ENCODE data around the gene ERVFRD-1. TPM values are rescaled to one million over a fixed set of nuclear protein-coding genes. Genes with fewer than 3 reads are reported as not detected.

Gene ERVFRD-1
- total and polyA plus RNA-seq, 2 experiments from 2014 or later, result 0.06 TPM; not detected in 1

GRCh38 chr6:11058406-11058805, 53.1 kb downstream of the ERVFRD-1 start:
- Histone ChIP-seq H3K4me1 (ENCODE audit: insufficient read depth) (no peaks in the 10 kb centered on the region), H3K36me3 (ENCODE audit: insufficient read depth) (no peaks in the 10 kb centered on the region), H3K27ac (ENCODE audit: low read depth) (no peak overlapping the region), H3K27me3 (ENCODE audit: insufficient read depth) (no peaks in the 10 kb centered on the region), H3K4me2 (no peak overlapping the region), H3K9me2 (ENCODE audit: insufficient read depth) (no peaks in the 10 kb centered on the region), H4K20me1 (replicated peaks; ENCODE audit: insufficient read depth) (no peaks in the 10 kb centered on the region), H3K4me3 (no peak overlapping the region), H3F3A (replicated peaks; ENCODE audit: low read depth) (no peaks in the 10 kb centered on the region), H2AFZ (no peak overlapping the region), H3K79me2 (replicated peaks; ENCODE audit: insufficient read depth) (no peaks in the 10 kb centered on the region)
- DNase-seq (ENCODE audit: low spot score) (no peak), ATAC-seq (no peak)
- no peaks in the 10 kb centered on the region for H3K27me3 Mint-ChIP-seq (ENCODE audit: insufficient read depth, low read depth, poor library complexity)
- H3K4me1 Mint-ChIP-seq, result no peaks in the 10 kb centered on the region
- H3K36me3 Mint-ChIP-seq (ENCODE audit: low read depth), result no peaks in the 10 kb centered on the region
- TF ChIP-seq ETS1 (IDR thresholded peaks at IDR 0.05) (no peak), POLR2AphosphoS5 (IDR thresholded peaks at IDR 0.05; ENCODE audit: low read depth) (no peak), ZNF331 (CRISPR knock-in tag; IDR thresholded peaks at IDR 0.05; ENCODE audit: low read depth) (no peak), STAT1 (IDR thresholded peaks at IDR 0.05; ENCODE audit: unreplicated experiment) (no peak), EZH2 (IDR thresholded peaks at IDR 0.05; ENCODE audit: low read depth, unreplicated experiment) (no peak), ZNF462 (CRISPR knock-in tag; IDR thresholded peaks at IDR 0.05) (no peak), ZNF114 (CRISPR knock-in tag; IDR thresholded peaks at IDR 0.05) (no peak), CREB1 (CRISPR knock-in tag; IDR thresholded peaks at IDR 0.05; ENCODE audit: low read depth) (no peak), CTCF (conservative IDR thresholded peaks at IDR 0.05; ENCODE audit: low read depth in 2 of 2) (no peak), NANOG (IDR thresholded peaks at IDR 0.05; ENCODE audit: borderline replicate concordance) (no peak), EZH2phosphoT487 (IDR thresholded peaks at IDR 0.05; ENCODE audit: unreplicated experiment) (no peak), JUNB (IDR thresholded peaks at IDR 0.05; ENCODE audit: unreplicated experiment) (no peak)
- TF ChIP-seq, protein P1, sequence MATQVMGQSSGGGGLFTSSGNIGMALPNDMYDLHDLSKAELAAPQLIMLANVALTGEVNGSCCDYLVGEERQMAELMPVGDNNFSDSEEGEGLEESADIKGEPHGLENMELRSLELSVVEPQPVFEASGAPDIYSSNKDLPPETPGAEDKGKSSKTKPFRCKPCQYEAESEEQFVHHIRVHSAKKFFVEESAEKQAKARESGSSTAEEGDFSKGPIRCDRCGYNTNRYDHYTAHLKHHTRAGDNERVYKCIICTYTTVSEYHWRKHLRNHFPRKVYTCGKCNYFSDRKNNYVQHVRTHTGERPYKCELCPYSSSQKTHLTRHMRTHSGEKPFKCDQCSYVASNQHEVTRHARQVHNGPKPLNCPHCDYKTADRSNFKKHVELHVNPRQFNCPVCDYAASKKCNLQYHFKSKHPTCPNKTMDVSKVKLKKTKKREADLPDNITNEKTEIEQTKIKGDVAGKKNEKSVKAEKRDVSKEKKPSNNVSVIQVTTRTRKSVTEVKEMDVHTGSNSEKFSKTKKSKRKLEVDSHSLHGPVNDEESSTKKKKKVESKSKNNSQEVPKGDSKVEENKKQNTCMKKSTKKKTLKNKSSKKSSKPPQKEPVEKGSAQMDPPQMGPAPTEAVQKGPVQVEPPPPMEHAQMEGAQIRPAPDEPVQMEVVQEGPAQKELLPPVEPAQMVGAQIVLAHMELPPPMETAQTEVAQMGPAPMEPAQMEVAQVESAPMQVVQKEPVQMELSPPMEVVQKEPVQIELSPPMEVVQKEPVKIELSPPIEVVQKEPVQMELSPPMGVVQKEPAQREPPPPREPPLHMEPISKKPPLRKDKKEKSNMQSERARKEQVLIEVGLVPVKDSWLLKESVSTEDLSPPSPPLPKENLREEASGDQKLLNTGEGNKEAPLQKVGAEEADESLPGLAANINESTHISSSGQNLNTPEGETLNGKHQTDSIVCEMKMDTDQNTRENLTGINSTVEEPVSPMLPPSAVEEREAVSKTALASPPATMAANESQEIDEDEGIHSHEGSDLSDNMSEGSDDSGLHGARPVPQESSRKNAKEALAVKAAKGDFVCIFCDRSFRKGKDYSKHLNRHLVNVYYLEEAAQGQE (IDR thresholded peaks at IDR 0.05; ENCODE audit: unreplicated experiment), result no peak
- H3K4me3 Mint-ChIP-seq, result no peak overlapping the region
- H3K9me3 Mint-ChIP-seq, result no peaks in the 10 kb centered on the region
- no peak overlapping the region for H3K27ac Mint-ChIP-seq
